ENCODE results near the gene SCYGR3. TPM values are rescaled to one million over a fixed set of nuclear protein-coding genes. Genes with fewer than 3 reads are reported as not detected.
A peak's percentile ranks its signal among the peaks of the same experiment; 100 is the strongest.
"Not testable (repeated sequence)": the region's sequence is repeated elsewhere in the genome, so short reads cannot be mapped to it uniquely, and the experiment has no call there.

The SCYGR3 gene
- total RNA-seq, 2 experiments from 2014 or later: not detected

DNA sequence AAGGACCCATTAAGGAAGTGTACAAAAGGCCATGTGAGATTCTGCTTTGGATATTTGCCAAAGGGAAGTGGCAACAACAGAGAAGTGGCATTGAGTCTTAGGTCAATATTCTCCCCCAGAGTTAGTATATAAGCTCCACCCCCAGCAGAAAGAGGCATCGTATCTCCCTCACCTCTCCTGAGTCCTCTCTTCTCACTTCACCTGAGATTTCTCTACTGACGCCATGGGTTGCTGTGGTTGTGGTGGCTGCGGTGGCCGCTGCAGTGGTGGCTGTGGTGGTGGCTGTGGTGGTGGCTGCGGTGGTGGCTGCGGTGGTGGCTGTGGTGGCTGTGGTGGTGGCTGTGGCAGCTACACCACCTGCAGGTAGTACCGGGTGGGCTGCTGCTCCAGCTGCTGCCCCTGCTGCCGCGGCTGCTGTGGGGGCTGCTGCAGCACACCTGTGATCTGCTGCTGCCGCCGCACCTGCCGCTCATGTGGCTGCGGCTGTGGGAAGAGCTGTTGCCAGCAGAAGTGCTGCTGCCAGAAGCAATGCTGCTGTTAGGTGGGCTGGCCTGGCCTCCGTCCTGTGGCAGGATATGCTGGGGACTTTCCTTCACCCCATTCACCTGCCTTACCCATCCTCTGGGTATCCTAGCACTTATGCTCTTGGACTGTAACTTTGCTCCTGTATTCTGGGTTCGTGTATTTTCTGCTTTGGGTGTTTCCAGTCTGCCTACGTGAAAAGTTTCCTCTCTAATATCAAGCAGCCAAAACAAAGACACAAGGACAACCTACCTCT lies 5.9 kb downstream of the SCYGR3 start:
- H3K27ac Mint-ChIP-seq: no peak overlapping the region
- no peaks in the 10 kb centered on the region for H3K36me3 Mint-ChIP-seq (ENCODE audit: low read depth)
- peaks cover 30% of the 10 kb centered on the region for H3K27me3 Mint-ChIP-seq
- H3K4me1 Mint-ChIP-seq (ENCODE audit: low read depth): peaks cover 13% of the 10 kb centered on the region
- peak; percentile 12 for DNase-seq
- POLR2A ChIA-PET: no interaction called here
- peak overlapping the region; percentile 36 for H3K4me3 Mint-ChIP-seq
- CTCF ChIA-PET: no interaction called here
- peak; percentile 53 for ATAC-seq
- TF ChIP-seq, protein P1, sequence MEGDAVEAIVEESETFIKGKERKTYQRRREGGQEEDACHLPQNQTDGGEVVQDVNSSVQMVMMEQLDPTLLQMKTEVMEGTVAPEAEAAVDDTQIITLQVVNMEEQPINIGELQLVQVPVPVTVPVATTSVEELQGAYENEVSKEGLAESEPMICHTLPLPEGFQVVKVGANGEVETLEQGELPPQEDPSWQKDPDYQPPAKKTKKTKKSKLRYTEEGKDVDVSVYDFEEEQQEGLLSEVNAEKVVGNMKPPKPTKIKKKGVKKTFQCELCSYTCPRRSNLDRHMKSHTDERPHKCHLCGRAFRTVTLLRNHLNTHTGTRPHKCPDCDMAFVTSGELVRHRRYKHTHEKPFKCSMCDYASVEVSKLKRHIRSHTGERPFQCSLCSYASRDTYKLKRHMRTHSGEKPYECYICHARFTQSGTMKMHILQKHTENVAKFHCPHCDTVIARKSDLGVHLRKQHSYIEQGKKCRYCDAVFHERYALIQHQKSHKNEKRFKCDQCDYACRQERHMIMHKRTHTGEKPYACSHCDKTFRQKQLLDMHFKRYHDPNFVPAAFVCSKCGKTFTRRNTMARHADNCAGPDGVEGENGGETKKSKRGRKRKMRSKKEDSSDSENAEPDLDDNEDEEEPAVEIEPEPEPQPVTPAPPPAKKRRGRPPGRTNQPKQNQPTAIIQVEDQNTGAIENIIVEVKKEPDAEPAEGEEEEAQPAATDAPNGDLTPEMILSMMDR (IDR thresholded peaks at IDR 0.05): no peak
- no peaks in the 10 kb centered on the region for H3K9me3 Mint-ChIP-seq
- intact Hi-C loops (cut with micrococcal nuclease): no loop called here

DNA sequence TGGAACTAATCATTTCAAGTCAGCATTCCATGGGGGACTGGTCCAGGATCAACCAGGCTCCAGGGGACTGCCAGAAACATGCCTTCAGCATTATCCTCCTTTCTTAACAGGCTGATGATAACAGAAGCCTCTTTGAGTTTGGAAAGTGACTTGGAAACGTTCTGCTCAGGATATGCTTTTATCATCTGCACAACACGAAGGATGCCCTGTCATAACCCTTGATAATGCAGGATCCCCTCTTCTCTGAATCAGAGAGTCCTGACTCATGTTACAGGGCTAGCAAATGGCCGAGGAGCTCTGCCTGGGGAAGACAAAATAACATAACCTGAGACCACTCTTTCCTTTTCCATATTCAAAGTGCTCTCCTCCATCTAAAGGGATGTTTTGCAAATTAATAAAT lies 6.7 kb downstream of the SCYGR3 start:
- TF ChIP-seq, protein P1 (IDR thresholded peaks at IDR 0.05): no peak
- ChIA-PET CTCF (no interaction called here), POLR2A (no interaction called here)
- DNase-seq (no peak), ATAC-seq (no peak)
- Mint-ChIP-seq H3K4me3 (no peak overlapping the region), H3K36me3 (ENCODE audit: low read depth) (no peaks in the 10 kb centered on the region), H3K9me3 (no peaks in the 10 kb centered on the region), H3K4me1 (ENCODE audit: low read depth) (peaks cover 13% of the 10 kb centered on the region), H3K27ac (no peak overlapping the region), H3K27me3 (peaks cover 30% of the 10 kb centered on the region)
- intact Hi-C loops (cut with micrococcal nuclease): no loop called here

DNA sequence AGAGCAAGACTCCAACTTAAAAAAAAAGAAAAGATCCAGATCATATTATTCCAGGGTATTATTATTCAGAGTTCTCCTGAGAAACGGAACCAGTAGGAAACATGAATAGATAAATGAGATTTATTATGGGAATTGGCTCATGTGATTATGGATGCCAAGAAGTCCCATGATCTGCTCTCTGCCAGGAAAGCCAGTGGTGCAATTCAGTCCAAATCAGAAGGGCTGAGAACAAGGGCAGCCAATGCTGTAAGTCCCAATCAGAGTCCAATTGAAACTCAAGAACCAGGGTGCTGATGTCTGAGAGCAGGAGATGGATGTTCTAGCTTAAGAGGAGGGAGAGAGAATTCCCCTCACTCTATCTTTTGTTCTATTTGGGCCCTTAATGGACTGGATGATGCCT lies 8.2 kb downstream of the SCYGR3 start:
- no peak overlapping the region for H3K4me3 Mint-ChIP-seq
- no peaks in the 10 kb centered on the region for H3K36me3 Mint-ChIP-seq (ENCODE audit: low read depth)
- ChIA-PET POLR2A (no interaction called here), CTCF (interaction anchor here (0.7 kb wide), 1 partner anchor 277 kb away, joined by 3 read pairs; no protein-coding TSS in a partner anchor)
- H3K9me3 Mint-ChIP-seq: no peaks in the 10 kb centered on the region
- no peak for ATAC-seq
- peaks cover 36% of the 10 kb centered on the region for H3K27me3 Mint-ChIP-seq
- H3K27ac Mint-ChIP-seq: no peak overlapping the region
- no peak for DNase-seq
- H3K4me1 Mint-ChIP-seq (ENCODE audit: low read depth): peaks cover 13% of the 10 kb centered on the region
- TF ChIP-seq, protein P1 (IDR thresholded peaks at IDR 0.05): no peak
- intact Hi-C loops (cut with micrococcal nuclease): no loop called here

DNA sequence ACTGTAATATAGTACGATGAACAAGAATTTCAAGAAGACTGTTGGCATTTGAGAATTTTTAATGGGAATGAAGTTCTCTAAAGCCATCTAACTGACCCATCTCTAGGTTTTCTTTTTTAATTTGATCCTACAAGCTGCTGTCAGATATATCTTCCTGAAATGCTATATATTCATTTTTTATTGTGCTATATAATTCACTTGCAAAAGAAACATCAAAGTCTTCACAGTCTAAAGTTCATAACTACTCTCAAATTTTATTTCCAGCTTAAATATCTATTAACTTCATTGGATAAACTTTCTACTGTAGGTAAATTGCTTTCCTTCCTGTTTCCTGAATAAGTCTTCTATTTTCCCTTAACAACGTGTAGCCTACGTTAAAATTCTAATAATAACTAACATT lies 12.3 kb downstream of the SCYGR3 start:
- no peak for DNase-seq
- no peaks in the 10 kb centered on the region for H3K4me1 Mint-ChIP-seq (ENCODE audit: low read depth)
- H3K27me3 Mint-ChIP-seq: peaks cover 23% of the 10 kb centered on the region
- POLR2A ChIA-PET: no interaction called here
- H3K36me3 Mint-ChIP-seq (ENCODE audit: low read depth): no peaks in the 10 kb centered on the region
- intact Hi-C loops (cut with micrococcal nuclease): no loop called here
- no peak overlapping the region for H3K27ac Mint-ChIP-seq
- no peak overlapping the region for H3K4me3 Mint-ChIP-seq
- TF ChIP-seq, protein P1 (IDR thresholded peaks at IDR 0.05): no peak
- ATAC-seq: no peak
- no peaks in the 10 kb centered on the region for H3K9me3 Mint-ChIP-seq
- CTCF ChIA-PET: interaction anchor here (0.7 kb wide), 1 partner anchor 486 kb away, joined by 3 read pairs; no protein-coding TSS in a partner anchor

DNA sequence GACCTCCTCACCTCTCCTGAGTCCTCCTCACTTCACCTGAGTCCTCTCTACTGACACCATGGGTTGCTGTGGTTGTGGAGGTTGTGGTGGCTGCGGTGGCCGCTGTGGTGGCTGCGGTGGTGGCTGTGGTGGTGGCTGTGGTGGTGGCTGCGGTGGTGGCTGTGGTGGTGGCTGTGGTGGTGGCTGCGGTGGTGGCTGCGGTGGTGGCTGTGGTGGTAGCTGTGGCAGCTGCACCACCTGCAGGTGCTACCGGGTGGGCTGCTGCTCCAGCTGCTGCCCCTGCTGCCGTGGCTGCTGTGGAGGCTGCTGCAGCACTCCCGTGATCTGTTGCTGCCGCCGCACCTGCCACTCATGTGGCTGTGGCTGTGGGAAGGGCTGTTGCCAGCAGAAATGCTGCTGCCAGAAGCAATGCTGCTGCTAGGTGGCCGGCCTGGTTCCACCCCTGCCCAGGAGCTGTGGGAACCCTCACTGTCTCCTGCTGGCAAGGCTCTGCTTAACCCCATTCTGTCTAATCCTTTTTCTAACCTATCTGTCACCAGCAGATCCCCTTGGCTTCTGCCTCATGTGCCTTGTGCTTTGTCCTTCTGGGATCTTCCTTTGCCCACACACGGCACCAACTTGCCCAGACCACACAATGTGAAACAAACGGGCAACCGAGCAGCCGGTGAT lies 15.7 kb downstream of the SCYGR3 start, which contains the start of gene SCYGR2:
TSS of gene SCYGR2 (plus strand) at position 59 of the 669 bp plus-strand sequence. CDS start at position 59, 0 bp downstream.
- H3K4me1 Mint-ChIP-seq (ENCODE audit: low read depth); H3K36me3 Mint-ChIP-seq (ENCODE audit: low read depth); H3K27ac Mint-ChIP-seq; POLR2A ChIA-PET; ATAC-seq; intact Hi-C loops (cut with micrococcal nuclease); H3K9me3 Mint-ChIP-seq; DNase-seq; H3K4me3 Mint-ChIP-seq: not testable (repeated sequence)
- H3K27me3 Mint-ChIP-seq: peaks cover 27% of the 10 kb centered on the region
- CTCF ChIA-PET: interaction anchor here (1.0 kb wide), 1 partner anchor 10 kb away, joined by 5 read pairs; no protein-coding TSS in a partner anchor
